ENCODE results near the gene RASA1. TPM values are rescaled to one million over a fixed set of nuclear protein-coding genes. Genes with fewer than 3 reads are reported as not detected.
A peak's percentile ranks its signal among the peaks of the same experiment; 100 is the strongest.

The RASA1 gene
- total RNA-seq, 1 donor = 43.8 TPM

- peak overlapping the region; percentile 2 for H3K27ac ChIP-seq (ENCODE audit: low read depth, low read length)
- peaks cover 91% of the 10 kb centered on the region for H3K36me3 ChIP-seq (ENCODE audit: insufficient read depth, low read length)
- no peak overlapping the region for H3K4me3 ChIP-seq (ENCODE audit: insufficient read depth, low read length)
- no peak overlapping the region for H3K4me2 ChIP-seq (ENCODE audit: insufficient read depth, low read length)
- H2AFZ ChIP-seq (ENCODE audit: low read length) = no peak overlapping the region
- no peak for DNase-seq (ENCODE audit: insufficient read length, low spot score, missing footprints)
- H3K9me3 ChIP-seq (ENCODE audit: low read depth, low read length) = no peaks in the 10 kb centered on the region
- H4K20me1 ChIP-seq (ENCODE audit: insufficient read depth, low read length) = no peaks in the 10 kb centered on the region
- no peaks in the 10 kb centered on the region for H3K27me3 ChIP-seq (ENCODE audit: insufficient read depth, low read length)
- no peak for TF ChIP-seq CTCF (IDR thresholded peaks at IDR 0.05; ENCODE audit: extremely low read depth, low read depth, low read length)
- peaks cover 9% of the 10 kb centered on the region for H3K4me1 ChIP-seq (ENCODE audit: insufficient read depth, low read length)
- peaks cover 37% of the 10 kb centered on the region for H3K79me2 ChIP-seq (ENCODE audit: insufficient read depth, low read length)
Observed at GRCh38 chr5:87383216-87383615, 115.5 kb downstream of the RASA1 start.

- Histone ChIP-seq H4K20me1 (ENCODE audit: insufficient read depth, low read length) (no peaks in the 10 kb centered on the region), H3K27ac (ENCODE audit: low read depth, low read length) (no peak overlapping the region), H3K27me3 (ENCODE audit: insufficient read depth, low read length) (no peaks in the 10 kb centered on the region), H3K4me2 (ENCODE audit: insufficient read depth, low read length) (no peak overlapping the region), H2AFZ (ENCODE audit: low read length) (no peak overlapping the region), H3K36me3 (ENCODE audit: insufficient read depth, low read length) (peaks cover 92% of the 10 kb centered on the region), H3K79me2 (ENCODE audit: insufficient read depth, low read length) (peaks cover 23% of the 10 kb centered on the region), H3K4me3 (ENCODE audit: insufficient read depth, low read length) (no peak overlapping the region), H3K4me1 (ENCODE audit: insufficient read depth, low read length) (peaks cover 19% of the 10 kb centered on the region), H3K9me3 (ENCODE audit: low read depth, low read length) (no peaks in the 10 kb centered on the region)
- DNase-seq (ENCODE audit: insufficient read length, low spot score, missing footprints) = no peak
- no peak for TF ChIP-seq CTCF (IDR thresholded peaks at IDR 0.05; ENCODE audit: extremely low read depth, low read depth, low read length)
Observed at GRCh38 chr5:87385802-87386201, 118.1 kb downstream of the RASA1 start.

- H3K27me3 ChIP-seq (ENCODE audit: insufficient read depth, low read length) = no peaks in the 10 kb centered on the region
- H3K27ac ChIP-seq (ENCODE audit: low read depth, low read length) = no peak overlapping the region
- no peak overlapping the region for H3K4me3 ChIP-seq (ENCODE audit: insufficient read depth, low read length)
- no peak overlapping the region for H3K4me2 ChIP-seq (ENCODE audit: insufficient read depth, low read length)
- no peaks in the 10 kb centered on the region for H3K9me3 ChIP-seq (ENCODE audit: low read depth, low read length)
- no peaks in the 10 kb centered on the region for H4K20me1 ChIP-seq (ENCODE audit: insufficient read depth, low read length)
- no peak for TF ChIP-seq CTCF (IDR thresholded peaks at IDR 0.05; ENCODE audit: extremely low read depth, low read depth, low read length)
- peaks cover 10% of the 10 kb centered on the region for H3K79me2 ChIP-seq (ENCODE audit: insufficient read depth, low read length)
- H2AFZ ChIP-seq (ENCODE audit: low read length) = no peak overlapping the region
- peaks cover 91% of the 10 kb centered on the region for H3K36me3 ChIP-seq (ENCODE audit: insufficient read depth, low read length)
- peaks cover 29% of the 10 kb centered on the region for H3K4me1 ChIP-seq (ENCODE audit: insufficient read depth, low read length)
- no peak for DNase-seq (ENCODE audit: insufficient read length, low spot score, missing footprints)
Observed at GRCh38 chr5:87388129-87388528, 120.4 kb downstream of the RASA1 start.

- Histone ChIP-seq H3K79me2 (ENCODE audit: insufficient read depth, low read length) (peaks cover 5% of the 10 kb centered on the region), H2AFZ (ENCODE audit: low read length) (no peak overlapping the region), H3K36me3 (ENCODE audit: insufficient read depth, low read length) (peaks cover 82% of the 10 kb centered on the region), H3K9me3 (ENCODE audit: low read depth, low read length) (no peaks in the 10 kb centered on the region), H3K27me3 (ENCODE audit: insufficient read depth, low read length) (no peaks in the 10 kb centered on the region), H4K20me1 (ENCODE audit: insufficient read depth, low read length) (no peaks in the 10 kb centered on the region), H3K4me2 (ENCODE audit: insufficient read depth, low read length) (no peak overlapping the region), H3K27ac (ENCODE audit: low read depth, low read length) (no peak overlapping the region), H3K4me1 (ENCODE audit: insufficient read depth, low read length) (peaks cover 41% of the 10 kb centered on the region), H3K4me3 (ENCODE audit: insufficient read depth, low read length) (no peak overlapping the region)
- TF ChIP-seq CTCF (IDR thresholded peaks at IDR 0.05; ENCODE audit: extremely low read depth, low read depth, low read length) = no peak
- DNase-seq (ENCODE audit: insufficient read length, low spot score, missing footprints) = no peak
Observed at GRCh38 chr5:87389296-87390034, 121.8 kb downstream of the RASA1 start.
